Left renal pelvis (tissue), 4 donors: ENCODE data around the gene TACSTD2. TPM values are rescaled to one million over a fixed set of nuclear protein-coding genes. Genes with fewer than 3 reads are reported as not detected.

Experiments used
- polyA plus RNA-seq, 4 donors: library from polyadenylated mRNA; unstranded; fragments of 120-200 nt; gene quantifications; one replicate each; pipeline ENCODE4 v1.2.1, GENCODE V29; 2013; ENCODE audit not compliant: insufficient read length in 4 of 4

Gene TACSTD2
- polyA plus RNA-seq, 4 donors: 0.74 to 58.5 (median 39.5) TPM

Other genes with a start within 250 kb of the TACSTD2 start
- gene OMA1, start 30.5 kb downstream of the TACSTD2 start, polyA plus RNA-seq: 10 to 100 TPM; 15.6 to 38.7 (median 35.7) TPM
- 10 to 100 TPM; 31.3 to 47.2 (median 37.0) TPM for gene MYSM1, start 122.8 kb upstream of the TACSTD2 start, polyA plus RNA-seq
- gene JUN, start 206.8 kb upstream of the TACSTD2 start, polyA plus RNA-seq: 1,000 to 10,000 TPM in 1 of 4 donors, 10 to 100 TPM in 3; 58.1 to 1,076 (median 84.5) TPM